ENCODE data around the gene FAM200B.

Gene FAM200B

GRCh38 chr4:15692602-15693001 is 11.0 kb downstream of the FAM200B start:
- Histone ChIP-seq H3K9me3 (ENCODE audit: control insufficient read depth in 1 of 2, low read length in 2 of 2) (no peaks in the 10 kb centered on the region), H3K4me3 (ENCODE audit: low read depth in 1 of 2, low read length in 2 of 2) (no peak overlapping the region), H3K9ac (ENCODE audit: low read depth in 1 of 2, low read length in 2 of 2) (no peak overlapping the region), H3K27ac (ENCODE audit: low read depth, low read length) (no peak overlapping the region), H3K4me1 (ENCODE audit: control insufficient read depth in 1 of 2, insufficient read depth in 2 of 2, low read length in 2 of 2) (no peaks in the 10 kb centered on the region), H3K27me3 (ENCODE audit: control insufficient read depth in 1 of 2, insufficient read depth in 2 of 2, low read length in 2 of 2) (no peaks in the 10 kb centered on the region), H3K36me3 (ENCODE audit: control insufficient read depth in 1 of 2, insufficient read depth in 2 of 2, low read length in 2 of 2) (peaks cover 0 to 3% of the 10 kb centered on the region in 2 donors)

- H3K27ac ChIP-seq (ENCODE audit: low read depth, low read length), result no peak overlapping the region
- no peaks in the 10 kb centered on the region for H3K9me3 ChIP-seq (ENCODE audit: control insufficient read depth in 1 of 2, low read length in 2 of 2)
- no peak overlapping the region for H3K4me3 ChIP-seq (ENCODE audit: low read depth in 1 of 2, low read length in 2 of 2)
- H3K27me3 ChIP-seq (ENCODE audit: control insufficient read depth in 1 of 2, insufficient read depth in 2 of 2, low read length in 2 of 2), result no peaks in the 10 kb centered on the region
- H3K9ac ChIP-seq (ENCODE audit: low read depth in 1 of 2, low read length in 2 of 2), result no peak overlapping the region
- H3K36me3 ChIP-seq (ENCODE audit: control insufficient read depth in 1 of 2, insufficient read depth in 2 of 2, low read length in 2 of 2), result no peaks in the 10 kb centered on the region
- no peaks in the 10 kb centered on the region for H3K4me1 ChIP-seq (ENCODE audit: control insufficient read depth in 1 of 2, insufficient read depth in 2 of 2, low read length in 2 of 2)
These were observed 12.8 kb downstream of the FAM200B start for GRCh38 chr4:15694431-15694830.

- Histone ChIP-seq H3K27me3 (ENCODE audit: control insufficient read depth in 1 of 2, insufficient read depth in 2 of 2, low read length in 2 of 2) (no peaks in the 10 kb centered on the region), H3K9me3 (ENCODE audit: control insufficient read depth in 1 of 2, low read length in 2 of 2) (no peaks in the 10 kb centered on the region), H3K9ac (ENCODE audit: low read depth in 1 of 2, low read length in 2 of 2) (no peak overlapping the region), H3K4me1 (ENCODE audit: control insufficient read depth in 1 of 2, insufficient read depth in 2 of 2, low read length in 2 of 2) (peaks cover 0 to under 1% of the 10 kb centered on the region in 2 donors), H3K27ac (ENCODE audit: low read depth, low read length) (no peak overlapping the region), H3K36me3 (ENCODE audit: control insufficient read depth in 1 of 2, insufficient read depth in 2 of 2, low read length in 2 of 2) (no peaks in the 10 kb centered on the region), H3K4me3 (ENCODE audit: low read depth in 1 of 2, low read length in 2 of 2) (no peak overlapping the region)
These were observed 13.6 kb downstream of the FAM200B start for GRCh38 chr4:15695240-15695699.

GRCh38 chr4:15695729-15696128 is 14.1 kb downstream of the FAM200B start:
- Histone ChIP-seq H3K9ac (ENCODE audit: low read depth in 1 of 2, low read length in 2 of 2) (no peak overlapping the region), H3K27ac (ENCODE audit: low read depth, low read length) (no peak overlapping the region)

GRCh38 chr4:15696866-15697265 is 15.2 kb downstream of the FAM200B start:
- no peaks in the 10 kb centered on the region for H3K27me3 ChIP-seq (ENCODE audit: control insufficient read depth in 1 of 2, insufficient read depth in 2 of 2, low read length in 2 of 2)
- H3K36me3 ChIP-seq (ENCODE audit: control insufficient read depth in 1 of 2, insufficient read depth in 2 of 2, low read length in 2 of 2), result no peaks in the 10 kb centered on the region
- no peak overlapping the region for H3K4me3 ChIP-seq (ENCODE audit: low read depth in 1 of 2, low read length in 2 of 2)
- H3K9ac ChIP-seq (ENCODE audit: low read depth in 1 of 2, low read length in 2 of 2), result no peak overlapping the region
- H3K4me1 ChIP-seq (ENCODE audit: control insufficient read depth in 1 of 2, insufficient read depth in 2 of 2, low read length in 2 of 2), result peaks cover 5 to 11% of the 10 kb centered on the region in 2 donors
- H3K27ac ChIP-seq (ENCODE audit: low read depth, low read length), result no peak overlapping the region
- H3K9me3 ChIP-seq (ENCODE audit: control insufficient read depth in 1 of 2, low read length in 2 of 2), result no peaks in the 10 kb centered on the region

More at GRCh38 chr4:15695729-15696128, 14.1 kb downstream of the FAM200B start:
- H3K9me3 ChIP-seq (ENCODE audit: control insufficient read depth in 1 of 2, low read length in 2 of 2), result no peaks in the 10 kb centered on the region
- no peaks in the 10 kb centered on the region for H3K36me3 ChIP-seq (ENCODE audit: control insufficient read depth in 1 of 2, insufficient read depth in 2 of 2, low read length in 2 of 2)
- H3K4me3 ChIP-seq (ENCODE audit: low read depth in 1 of 2, low read length in 2 of 2), result no peak overlapping the region
- H3K4me1 ChIP-seq (ENCODE audit: control insufficient read depth in 1 of 2, insufficient read depth in 2 of 2, low read length in 2 of 2), result peaks cover 4 to 5% of the 10 kb centered on the region in 2 donors
- H3K27me3 ChIP-seq (ENCODE audit: control insufficient read depth in 1 of 2, insufficient read depth in 2 of 2, low read length in 2 of 2), result no peaks in the 10 kb centered on the region

GRCh38 chr4:15702941-15703403 is 21.3 kb downstream of the FAM200B start, which contains the start of gene BST1:
Gene BST1 (plus strand): TSS chr4:15703065. CDS start chr4:15703145, 80 bp downstream.
- Histone ChIP-seq H3K4me3 (ENCODE audit: low read depth in 1 of 2, low read length in 2 of 2) (peak within 1 kb of the TSS; percentile 68 to 74), H3K27me3 (ENCODE audit: control insufficient read depth in 1 of 2, insufficient read depth in 2 of 2, low read length in 2 of 2) (no peaks in the 10 kb centered on the region), H3K9ac (ENCODE audit: low read depth in 1 of 2, low read length in 2 of 2) (peak within 1 kb of the TSS; percentile 59 to 63), H3K9me3 (ENCODE audit: control insufficient read depth in 1 of 2, low read length in 2 of 2) (no peaks in the 10 kb centered on the region), H3K36me3 (ENCODE audit: control insufficient read depth in 1 of 2, insufficient read depth in 2 of 2, low read length in 2 of 2) (no peaks in the 10 kb centered on the region), H3K4me1 (ENCODE audit: control insufficient read depth in 1 of 2, insufficient read depth in 2 of 2, low read length in 2 of 2) (peaks cover 16% of the 10 kb centered on the region in 2 donors), H3K27ac (ENCODE audit: low read depth, low read length) (no peak within 1 kb of the TSS)

GRCh38 chr4:15703439-15703838 is 21.8 kb downstream of the FAM200B start:
- Histone ChIP-seq H3K4me3 (ENCODE audit: low read depth in 1 of 2, low read length in 2 of 2) (peak overlapping the region; percentile 68 to 74), H3K27me3 (ENCODE audit: control insufficient read depth in 1 of 2, insufficient read depth in 2 of 2, low read length in 2 of 2) (no peaks in the 10 kb centered on the region), H3K9ac (ENCODE audit: low read depth in 1 of 2, low read length in 2 of 2) (peak overlapping the region; percentile 59 to 63), H3K27ac (ENCODE audit: low read depth, low read length) (no peak overlapping the region), H3K9me3 (ENCODE audit: control insufficient read depth in 1 of 2, low read length in 2 of 2) (no peaks in the 10 kb centered on the region), H3K4me1 (ENCODE audit: control insufficient read depth in 1 of 2, insufficient read depth in 2 of 2, low read length in 2 of 2) (peaks cover 16% of the 10 kb centered on the region in 2 donors), H3K36me3 (ENCODE audit: control insufficient read depth in 1 of 2, insufficient read depth in 2 of 2, low read length in 2 of 2) (no peaks in the 10 kb centered on the region)

GRCh38 chr4:15704129-15704528 is 22.5 kb downstream of the FAM200B start:
- Histone ChIP-seq H3K4me1 (ENCODE audit: control insufficient read depth in 1 of 2, insufficient read depth in 2 of 2, low read length in 2 of 2) (peaks cover 16% of the 10 kb centered on the region in 2 donors), H3K9ac (ENCODE audit: low read depth in 1 of 2, low read length in 2 of 2) (no peak overlapping the region), H3K4me3 (ENCODE audit: low read depth in 1 of 2, low read length in 2 of 2) (peak overlapping the region in 1 of 2 donors; percentile 74), H3K36me3 (ENCODE audit: control insufficient read depth in 1 of 2, insufficient read depth in 2 of 2, low read length in 2 of 2) (peaks cover 0 to 2% of the 10 kb centered on the region in 2 donors), H3K27ac (ENCODE audit: low read depth, low read length) (no peak overlapping the region), H3K9me3 (ENCODE audit: control insufficient read depth in 1 of 2, low read length in 2 of 2) (no peaks in the 10 kb centered on the region), H3K27me3 (ENCODE audit: control insufficient read depth in 1 of 2, insufficient read depth in 2 of 2, low read length in 2 of 2) (no peaks in the 10 kb centered on the region)

GRCh38 chr4:15706646-15707362 is 25.2 kb downstream of the FAM200B start:
- H3K9ac ChIP-seq (ENCODE audit: low read depth in 1 of 2, low read length in 2 of 2), result no peak overlapping the region
- peaks cover 6 to 11% of the 10 kb centered on the region in 2 donors for H3K4me1 ChIP-seq (ENCODE audit: control insufficient read depth in 1 of 2, insufficient read depth in 2 of 2, low read length in 2 of 2)
- peaks cover 0 to 2% of the 10 kb centered on the region in 2 donors for H3K36me3 ChIP-seq (ENCODE audit: control insufficient read depth in 1 of 2, insufficient read depth in 2 of 2, low read length in 2 of 2)
- no peak overlapping the region for H3K4me3 ChIP-seq (ENCODE audit: low read depth in 1 of 2, low read length in 2 of 2)
- H3K27ac ChIP-seq (ENCODE audit: low read depth, low read length), result no peak overlapping the region
- H3K27me3 ChIP-seq (ENCODE audit: control insufficient read depth in 1 of 2, insufficient read depth in 2 of 2, low read length in 2 of 2), result no peaks in the 10 kb centered on the region
- H3K9me3 ChIP-seq (ENCODE audit: control insufficient read depth in 1 of 2, low read length in 2 of 2), result no peaks in the 10 kb centered on the region

- Histone ChIP-seq H3K9me3 (ENCODE audit: control insufficient read depth in 1 of 2, low read length in 2 of 2) (no peaks in the 10 kb centered on the region), H3K27ac (ENCODE audit: low read depth, low read length) (no peak overlapping the region), H3K4me3 (ENCODE audit: low read depth in 1 of 2, low read length in 2 of 2) (no peak overlapping the region), H3K4me1 (ENCODE audit: control insufficient read depth in 1 of 2, insufficient read depth in 2 of 2, low read length in 2 of 2) (peaks cover under 1 to 7% of the 10 kb centered on the region in 2 donors), H3K36me3 (ENCODE audit: control insufficient read depth in 1 of 2, insufficient read depth in 2 of 2, low read length in 2 of 2) (peaks cover 2% of the 10 kb centered on the region in 2 donors), H3K27me3 (ENCODE audit: control insufficient read depth in 1 of 2, insufficient read depth in 2 of 2, low read length in 2 of 2) (no peaks in the 10 kb centered on the region), H3K9ac (ENCODE audit: low read depth in 1 of 2, low read length in 2 of 2) (no peak overlapping the region)
These were observed 25.7 kb downstream of the FAM200B start for GRCh38 chr4:15707363-15707715.
